ENCODE data around the gene FEM1B. TPM values are rescaled to one million over a fixed set of nuclear protein-coding genes. Genes with fewer than 3 reads are reported as not detected.

FEM1B gene
- total and polyA plus RNA-seq, 2 donors (not counting 3 experiments of a cell fraction or from before 2014, with no cell fraction given): 11.1 to 33.2 TPM

DNA sequence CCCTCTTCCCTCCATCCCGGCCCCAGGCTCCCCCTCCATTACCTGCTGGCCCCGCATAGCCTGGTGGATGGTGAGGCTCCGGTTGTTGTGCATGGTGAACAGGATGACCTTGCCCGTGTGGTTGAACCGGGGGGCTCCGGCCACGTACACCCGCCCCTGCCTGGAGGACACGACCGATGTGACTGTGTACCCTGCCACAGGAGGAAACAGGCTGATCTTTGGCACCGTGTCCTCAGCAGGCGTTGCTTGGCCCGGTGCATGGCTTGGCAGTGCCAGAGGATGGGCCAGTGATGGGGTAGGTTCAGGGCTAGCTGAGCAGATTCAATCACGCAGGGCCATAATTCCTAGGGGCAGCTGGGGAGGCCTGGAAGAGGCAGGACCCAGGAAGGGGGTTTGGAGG is 58.1 kb downstream of the FEM1B start:
- TF ChIP-seq, protein P1, sequence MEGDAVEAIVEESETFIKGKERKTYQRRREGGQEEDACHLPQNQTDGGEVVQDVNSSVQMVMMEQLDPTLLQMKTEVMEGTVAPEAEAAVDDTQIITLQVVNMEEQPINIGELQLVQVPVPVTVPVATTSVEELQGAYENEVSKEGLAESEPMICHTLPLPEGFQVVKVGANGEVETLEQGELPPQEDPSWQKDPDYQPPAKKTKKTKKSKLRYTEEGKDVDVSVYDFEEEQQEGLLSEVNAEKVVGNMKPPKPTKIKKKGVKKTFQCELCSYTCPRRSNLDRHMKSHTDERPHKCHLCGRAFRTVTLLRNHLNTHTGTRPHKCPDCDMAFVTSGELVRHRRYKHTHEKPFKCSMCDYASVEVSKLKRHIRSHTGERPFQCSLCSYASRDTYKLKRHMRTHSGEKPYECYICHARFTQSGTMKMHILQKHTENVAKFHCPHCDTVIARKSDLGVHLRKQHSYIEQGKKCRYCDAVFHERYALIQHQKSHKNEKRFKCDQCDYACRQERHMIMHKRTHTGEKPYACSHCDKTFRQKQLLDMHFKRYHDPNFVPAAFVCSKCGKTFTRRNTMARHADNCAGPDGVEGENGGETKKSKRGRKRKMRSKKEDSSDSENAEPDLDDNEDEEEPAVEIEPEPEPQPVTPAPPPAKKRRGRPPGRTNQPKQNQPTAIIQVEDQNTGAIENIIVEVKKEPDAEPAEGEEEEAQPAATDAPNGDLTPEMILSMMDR (IDR thresholded peaks at IDR 0.05; ENCODE audit: extremely low read depth in 1 of 2, insufficient read depth in 1 of 2, low read depth in 1 of 2, low read length in 2 of 2): no peak
- TF ChIP-seq JUN (IDR thresholded peaks at IDR 0.05; ENCODE audit: borderline replicate concordance, insufficient read depth, insufficient read length, low read depth) (no peak), MYC (IDR thresholded peaks at IDR 0.05; ENCODE audit: low read depth, low read length) (no peak), GATA2 (IDR thresholded peaks at IDR 0.05; ENCODE audit: insufficient read depth, insufficient read length, low read depth, low read length) (no peak), POLR2AphosphoS5 (IDR thresholded peaks at IDR 0.05; ENCODE audit: insufficient read depth, low read depth, low read length) (no peak), EZH2 (IDR thresholded peaks at IDR 0.05; ENCODE audit: borderline replicate concordance, low read depth, low read length, severe bottlenecking) (no peak), MAX (IDR thresholded peaks at IDR 0.05; ENCODE audit: insufficient read depth, insufficient read length) (no peak), FOS (IDR thresholded peaks at IDR 0.05; ENCODE audit: borderline replicate concordance, insufficient read depth, low read length) (no peak), POLR2A (IDR thresholded peaks at IDR 0.05; ENCODE audit: low read depth, low read length) (no peak)
- no peak overlapping the region for H3K4me2 ChIP-seq (ENCODE audit: insufficient read depth, low read length)
- H3K36me3 ChIP-seq (ENCODE audit: control insufficient read depth in 2 of 2, extremely low read depth in 1 of 2, insufficient read depth in 2 of 2, low read length in 2 of 2): no peaks in the 10 kb centered on the region
- no peaks in the 10 kb centered on the region for H4K20me1 ChIP-seq (replicated peaks; ENCODE audit: control insufficient read depth, extremely low read depth, insufficient read depth, low read length)
- H2AFZ ChIP-seq (ENCODE audit: low read depth, low read length): no peak overlapping the region
- peaks cover 0 to 1% of the 10 kb centered on the region in 2 experiments for H3K27me3 ChIP-seq (ENCODE audit: control insufficient read depth in 2 of 2, insufficient read depth in 2 of 2, low read length in 2 of 2)
- H3K4me3 ChIP-seq (replicated peaks in 1 of 3; ENCODE audit: insufficient read depth in 1 of 3, low read depth in 1 of 3, low read length in 3 of 3): no peak overlapping the region
- DNase-seq (ENCODE audit: low read depth, low spot score): no peak
- ChIA-PET CTCF (interaction anchor here (1.5 to 2.9 kb wide), 4 partner anchors 15 to 116 kb away, joined by 4 to 15 read pairs (median 7); no protein-coding TSS in a partner anchor), POLR2A (no interaction called here)
- H3K9me3 ChIP-seq (replicated peaks; ENCODE audit: control insufficient read depth, insufficient read depth, low read length): no peaks in the 10 kb centered on the region
- H3K4me1 ChIP-seq (ENCODE audit: control insufficient read depth, extremely low read depth, insufficient read depth, low read length): peaks cover 12% of the 10 kb centered on the region
- no peak for FAIRE-seq
- intact Hi-C loops (cut with micrococcal nuclease): no loop called here
- no peaks in the 10 kb centered on the region for H3K79me2 ChIP-seq (ENCODE audit: control insufficient read depth, insufficient read depth, low read length)
- dilution Hi-C loops (cut with MboI; ENCODE audit: extremely low pct_ligation_motif_present, low sequenced_read_pairs): no loop called here
- H3K27ac ChIP-seq (ENCODE audit: insufficient read depth, low read depth, low read length): no peak overlapping the region
- no TSS peak for BruUV-seq (replicated peaks)
- no peaks in the 10 kb centered on the region for H3K9me1 ChIP-seq (replicated peaks; ENCODE audit: control insufficient read depth, extremely low read depth, insufficient read depth, low read length)
- H3K9ac ChIP-seq (replicated peaks; ENCODE audit: extremely low read depth, insufficient read depth, low read length): no peak overlapping the region
